H1 (cell line): ENCODE data around the gene TPP1. TPM values are rescaled to one million over a fixed set of nuclear protein-coding genes. Genes with fewer than 3 reads are reported as not detected.

Experiments
- BCL11A ChIP-seq, 2 experiments: IDR thresholded peaks; one replicate each; pipeline ENCODE4 v1.6.1; 2011; ENCODE audit warnings: low read depth in 2 of 2, low read length in 2 of 2, mild to moderate bottlenecking in 2 of 2
- BRCA1 ChIP-seq: IDR thresholded peaks from 2 replicates; pipeline ENCODE4 v1.6.1; 2012; ENCODE audit warnings: low read depth, low read length, improper control_type of control experiment
- CBX8 ChIP-seq: fragments of 300-800, 300-1000 bp; sonication (generic); IDR thresholded peaks from 2 replicates; pipeline ENCODE4 v1.7.1; 2016; ENCODE audit warnings: low read depth, low read length, borderline replicate concordance
- CEBPB ChIP-seq: IDR thresholded peaks from 2 replicates; pipeline ENCODE4 v1.6.1; 2012; ENCODE audit warnings: low read depth, low read length
- CREB1 ChIP-seq: IDR thresholded peaks from 2 replicates; pipeline ENCODE4 v1.6.1; 2012; ENCODE audit warnings: inconsistent platforms
- CTCF ChIP-seq, 3 experiments: IDR thresholded peaks; 1 replicate in 2 of 3; 2 replicates in 1 of 3; pipeline versions ENCODE4 v1.5.1 to v1.6.1; 2011; ENCODE audit warnings: low read length in 3 of 3, mild to moderate bottlenecking in 3 of 3, inconsistent platforms in 2 of 3, low read depth in 1 of 3, moderate library complexity in 1 of 3; ENCODE audit not compliant: insufficient read depth in 1 of 3; ENCODE audit errors: control extremely low read depth in 1 of 3
- HDAC6 ChIP-seq: IDR thresholded peaks from one replicate; pipeline ENCODE4 v1.7.1; 2012; ENCODE audit warnings: low read depth, mild to moderate bottlenecking, inconsistent platforms, low read length, moderate library complexity
- RAD21 ChIP-seq, 2 experiments: IDR thresholded peaks in 1 of 2; conservative IDR thresholded peaks in 1 of 2; 2 replicates each; pipeline ENCODE4 v1.6.1; 2011; ENCODE audit warnings: low read depth in 2 of 2, low read length in 2 of 2, improper control_type of control experiment in 1 of 2, inconsistent platforms in 1 of 2, mild to moderate bottlenecking in 1 of 2, moderate library complexity in 1 of 2
- RBBP5 ChIP-seq: IDR thresholded peaks from 2 replicates; pipeline ENCODE4 v1.7.1; 2012; ENCODE audit warnings: low read depth, mild to moderate bottlenecking, inconsistent platforms, low read length, moderate library complexity, borderline replicate concordance
- polyA plus RNA-seq, 7 experiments: library from polyadenylated mRNA; depleted of rRNA in 3 of 7; stranded (reverse) in 5 of 7; unstranded in 2 of 7; fragments of >200 nt in 5 of 7; fragments of 200-250 nt in 2 of 7; gene quantifications; 1 replicate in 5 of 7; 2 replicates in 1 of 7; 4 replicates in 1 of 7; pipeline versions ENCODE4 v1.2.1 to v1.2.3, GENCODE V29; 2011 to 2013; ENCODE audit warnings: missing spikeins in 2 of 7, mixed read lengths in 2 of 7
- total RNA-seq: library from RNA; stranded (reverse); fragmentation: NEBNext Ultra II Directional; extraction: Animal tissue kit (Norgen Biotek cat#: 25700); gene quantifications from 2 replicates; pipeline ENCODE4 v1.2.1, GENCODE V29; 2021

The TPP1 gene
- total and polyA plus RNA-seq, 2 of the 8 experiments (the other 6 are each of a cell fraction or from before 2014, with no cell fraction given): 36.1 to 77.5 TPM

DNA sequence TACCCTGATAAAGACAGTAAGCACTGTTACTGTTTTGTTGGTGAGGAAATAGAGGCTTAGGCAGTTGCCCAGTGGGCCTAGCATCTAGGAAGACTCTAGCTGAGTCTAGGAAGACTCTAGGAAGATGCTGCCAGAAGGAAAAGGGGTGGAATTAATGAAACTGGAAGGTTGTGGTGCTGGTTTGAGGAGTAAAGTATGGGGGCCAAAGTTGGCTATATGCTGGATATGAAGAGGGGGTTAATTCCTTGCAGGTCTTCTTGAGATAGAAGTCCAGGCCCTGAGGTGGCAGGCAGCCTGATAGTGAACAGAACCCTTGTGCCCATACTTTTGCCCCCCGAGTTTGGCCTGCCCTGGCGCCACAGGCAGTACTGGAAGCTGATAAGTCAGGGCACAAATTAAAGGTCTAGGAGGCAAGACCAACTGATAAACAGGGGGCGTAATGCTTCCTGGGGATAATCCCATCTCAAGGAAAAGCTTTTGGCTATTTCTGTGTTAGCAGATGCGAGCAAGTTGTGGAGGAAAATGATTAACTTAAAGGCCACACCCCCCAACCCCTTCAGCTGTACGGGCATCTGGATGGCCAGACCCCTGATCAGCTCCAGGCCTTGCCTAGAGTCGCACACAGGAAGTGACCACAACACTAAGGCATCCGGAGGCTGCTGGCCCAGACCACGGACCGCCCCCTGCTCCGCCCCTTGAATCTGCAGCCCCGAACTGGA lies 12.6 kb downstream of the TPP1 start (continued):
- TF ChIP-seq RBBP5 (no peak), HDAC6 (no peak), CBX8 (no peak), BRCA1 (no peak), BCL11A (IDR thresholded peaks at IDR 0.05; ENCODE audit: low read depth in 2 of 2, low read length in 2 of 2) (no peak), CTCF (IDR thresholded peaks at IDR 0.05; ENCODE audit: control extremely low read depth in 1 of 3, insufficient read depth in 1 of 3, low read depth in 1 of 3, low read length in 3 of 3) (0 out of 4 replicates have a peak, but pooled peaks of 1 of the 3 experiments have one; percentile 6), RAD21 (IDR thresholded peaks at IDR 0.05 in 1 of 2, conservative IDR thresholded peaks at IDR 0.05 in 1 of 2; ENCODE audit: low read depth in 2 of 2, low read length in 2 of 2) (no peak), CEBPB (no peak), CREB1 (no peak)
